Measurements from ENCODE around the gene NUB1. TPM values are rescaled to one million over a fixed set of nuclear protein-coding genes. Genes with fewer than 3 reads are reported as not detected.
A peak's percentile ranks its signal among the peaks of the same experiment; 100 is the strongest.

Gene NUB1
- total and polyA plus RNA-seq, 5 donors from 2014 or later: 51.0 to 65.2 (median 53.8) TPM

- no peak for ATAC-seq (ENCODE audit: low read depth in 2 of 2)
- H3K27ac ChIP-seq (ENCODE audit: insufficient read depth, low read length, poor library complexity, severe bottlenecking): no peak overlapping the region
- peak overlapping the region in 1 of 4 donors; percentile 30 for H3K4me3 Mint-ChIP-seq
Observed at GRCh38 chr7:151346470-151346769, 4.8 kb downstream of the NUB1 start.

GRCh38 chr7:151347200-151347599 is 5.6 kb downstream of the NUB1 start:
- H3K4me3 ChIP-seq (ENCODE audit: low read depth, low read length): no peak overlapping the region
- H3K27me3 ChIP-seq (ENCODE audit: control insufficient read depth, insufficient read depth, low read length): no peaks in the 10 kb centered on the region
- peaks cover 37% of the 10 kb centered on the region for H3K4me1 ChIP-seq (ENCODE audit: control insufficient read depth, insufficient read depth, low read length, poor library complexity, severe bottlenecking)
- DNase-seq: no peak
- ATAC-seq (ENCODE audit: low read depth in 2 of 2): no peak
- peaks cover 33% of the 10 kb centered on the region for H3K36me3 ChIP-seq (ENCODE audit: control insufficient read depth, insufficient read depth, low read length)
- H3K4me1 Mint-ChIP-seq: peaks cover 14 to 65% (median 29%) of the 10 kb centered on the region in 4 donors
- no peak overlapping the region for H3K27ac ChIP-seq (ENCODE audit: insufficient read depth, low read length, poor library complexity, severe bottlenecking)
- H3K9me3 ChIP-seq (ENCODE audit: control insufficient read depth in 2 of 2, low read length in 2 of 2): no peaks in the 10 kb centered on the region
- H3K9me3 Mint-ChIP-seq: no peaks in the 10 kb centered on the region
- H3K27ac Mint-ChIP-seq: peak overlapping the region in 1 of 3 donors; percentile 49
- H3K27me3 Mint-ChIP-seq: no peaks in the 10 kb centered on the region
- H3K4me3 Mint-ChIP-seq: peak overlapping the region in 1 of 4 donors; percentile 26
- H3K36me3 Mint-ChIP-seq: peaks cover 11% of the 10 kb centered on the region

More at GRCh38 chr7:151346470-151346769, 4.8 kb downstream of the NUB1 start:
- no peaks in the 10 kb centered on the region for H3K27me3 Mint-ChIP-seq
- Histone ChIP-seq H3K4me1 (ENCODE audit: control insufficient read depth, insufficient read depth, low read length, poor library complexity, severe bottlenecking) (peaks cover 29% of the 10 kb centered on the region), H3K36me3 (ENCODE audit: control insufficient read depth, insufficient read depth, low read length) (peaks cover 33% of the 10 kb centered on the region), H3K4me3 (ENCODE audit: low read depth, low read length) (no peak overlapping the region), H3K9me3 (ENCODE audit: control insufficient read depth in 2 of 2, low read length in 2 of 2) (no peaks in the 10 kb centered on the region), H3K27me3 (ENCODE audit: control insufficient read depth, insufficient read depth, low read length) (no peaks in the 10 kb centered on the region)
- peak overlapping the region in 1 of 3 donors; percentile 9 for H3K27ac Mint-ChIP-seq
- no peak for DNase-seq
- peaks cover 11 to 57% (median 23%) of the 10 kb centered on the region in 4 donors for H3K4me1 Mint-ChIP-seq
- no peaks in the 10 kb centered on the region for H3K9me3 Mint-ChIP-seq
- H3K36me3 Mint-ChIP-seq: peaks cover 7% of the 10 kb centered on the region

DNA sequence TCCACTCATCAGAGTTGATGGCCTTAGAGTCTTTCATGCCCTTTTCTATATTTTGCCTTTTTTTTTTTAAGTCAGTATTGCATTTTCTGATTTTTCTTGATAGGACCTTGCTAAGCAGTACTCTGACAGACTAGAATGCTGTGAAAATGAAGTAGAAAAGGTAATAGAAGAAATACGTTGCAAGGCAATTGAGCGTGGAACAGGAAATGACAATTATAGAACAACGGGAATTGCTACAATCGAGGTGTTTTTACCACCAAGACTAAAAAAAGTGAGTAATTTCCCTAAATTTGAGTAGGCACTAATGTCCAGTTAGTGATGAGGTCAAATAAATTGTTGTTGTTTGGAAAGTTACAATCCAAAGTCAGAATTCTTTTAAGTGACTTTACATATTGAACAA is 7.4 kb downstream of the NUB1 start:
- no peaks in the 10 kb centered on the region for H3K9me3 Mint-ChIP-seq
- peak overlapping the region; percentile 96 to 99 (median 97) for H3K27ac Mint-ChIP-seq
- Histone ChIP-seq H3K27me3 (ENCODE audit: control insufficient read depth, insufficient read depth, low read length) (no peaks in the 10 kb centered on the region), H3K36me3 (ENCODE audit: control insufficient read depth, insufficient read depth, low read length) (peaks cover 41% of the 10 kb centered on the region), H3K9me3 (ENCODE audit: control insufficient read depth in 2 of 2, low read length in 2 of 2) (no peaks in the 10 kb centered on the region), H3K4me1 (ENCODE audit: control insufficient read depth, insufficient read depth, low read length, poor library complexity, severe bottlenecking) (peaks cover 31% of the 10 kb centered on the region), H3K27ac (ENCODE audit: insufficient read depth, low read length, poor library complexity, severe bottlenecking) (peak overlapping the region; percentile 97), H3K4me3 (ENCODE audit: low read depth, low read length) (peak overlapping the region; percentile 83)
- DNase-seq (no peak), ATAC-seq (ENCODE audit: low read depth in 2 of 2) (no peak)
- peaks cover 14 to 65% (median 28%) of the 10 kb centered on the region in 4 donors for H3K4me1 Mint-ChIP-seq
- H3K27me3 Mint-ChIP-seq: no peaks in the 10 kb centered on the region
- H3K4me3 Mint-ChIP-seq: peak overlapping the region in 3 of 4 donors; percentile 84 to 91 (median 88)
- peaks cover 11% of the 10 kb centered on the region for H3K36me3 Mint-ChIP-seq

GRCh38 chr7:151349507-151349853 is 7.9 kb downstream of the NUB1 start:
- Histone ChIP-seq H3K27me3 (ENCODE audit: control insufficient read depth, insufficient read depth, low read length) (no peaks in the 10 kb centered on the region), H3K27ac (ENCODE audit: insufficient read depth, low read length, poor library complexity, severe bottlenecking) (peak overlapping the region; percentile 97), H3K4me3 (ENCODE audit: low read depth, low read length) (peak overlapping the region; percentile 83), H3K36me3 (ENCODE audit: control insufficient read depth, insufficient read depth, low read length) (peaks cover 43% of the 10 kb centered on the region), H3K9me3 (ENCODE audit: control insufficient read depth in 2 of 2, low read length in 2 of 2) (no peaks in the 10 kb centered on the region), H3K4me1 (ENCODE audit: control insufficient read depth, insufficient read depth, low read length, poor library complexity, severe bottlenecking) (peaks cover 31% of the 10 kb centered on the region)
- Mint-ChIP-seq H3K9me3 (no peaks in the 10 kb centered on the region), H3K27me3 (no peaks in the 10 kb centered on the region), H3K27ac (peak overlapping the region; percentile 96 to 99 (median 97)), H3K36me3 (peaks cover 11% of the 10 kb centered on the region), H3K4me1 (peaks cover 14 to 65% (median 29%) of the 10 kb centered on the region in 4 donors), H3K4me3 (peak overlapping the region; percentile 77 to 91 (median 86))
- DNase-seq (no peak), ATAC-seq (ENCODE audit: low read depth in 2 of 2) (peak; percentile 30 to 33)

DNA sequence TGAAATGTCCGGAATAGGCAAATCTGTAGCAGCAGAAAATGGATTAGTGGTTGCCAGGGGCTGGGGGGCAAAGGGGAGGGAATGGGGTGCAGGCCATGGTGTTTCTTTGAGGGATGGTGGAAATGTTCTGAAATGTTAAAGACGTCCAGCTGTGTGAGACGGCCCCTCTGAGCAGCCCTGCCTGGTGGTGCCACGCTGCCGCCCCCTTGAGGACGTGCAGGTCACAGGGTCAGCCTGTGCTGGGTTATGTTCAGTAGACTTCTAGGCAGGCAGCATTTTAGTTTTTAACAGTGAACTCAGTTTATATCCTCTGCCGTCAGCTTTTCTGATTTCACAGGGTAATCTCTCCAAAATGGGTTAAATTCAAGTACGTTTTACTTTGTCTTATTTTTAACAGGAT is 9.4 kb downstream of the NUB1 start:
- Histone ChIP-seq H3K4me3 (ENCODE audit: low read depth, low read length) (no peak overlapping the region), H3K27me3 (ENCODE audit: control insufficient read depth, insufficient read depth, low read length) (no peaks in the 10 kb centered on the region), H3K27ac (ENCODE audit: insufficient read depth, low read length, poor library complexity, severe bottlenecking) (peak overlapping the region; percentile 97), H3K36me3 (ENCODE audit: control insufficient read depth, insufficient read depth, low read length) (peaks cover 49% of the 10 kb centered on the region), H3K9me3 (ENCODE audit: control insufficient read depth in 2 of 2, low read length in 2 of 2) (no peaks in the 10 kb centered on the region), H3K4me1 (ENCODE audit: control insufficient read depth, insufficient read depth, low read length, poor library complexity, severe bottlenecking) (peaks cover 31% of the 10 kb centered on the region)
- ATAC-seq (ENCODE audit: low read depth in 2 of 2) (no peak), DNase-seq (peak in 2 of 3 donors; percentile 28 to 43)
- Mint-ChIP-seq H3K27me3 (no peaks in the 10 kb centered on the region), H3K9me3 (no peaks in the 10 kb centered on the region), H3K4me3 (peak overlapping the region; percentile 15 to 69 (median 36)), H3K36me3 (peaks cover 18% of the 10 kb centered on the region), H3K4me1 (peaks cover 10 to 61% (median 28%) of the 10 kb centered on the region in 4 donors), H3K27ac (peak overlapping the region; percentile 76 to 96 (median 92))

GRCh38 chr7:151351967-151352366 is 10.4 kb downstream of the NUB1 start:
- no peaks in the 10 kb centered on the region for H3K27me3 Mint-ChIP-seq
- H3K27ac Mint-ChIP-seq: peak overlapping the region; percentile 92 to 97 (median 96)
- ATAC-seq (ENCODE audit: low read depth in 2 of 2) (peak; percentile 21 to 41), DNase-seq (peak; percentile 41 to 77 (median 56))
- Histone ChIP-seq H3K4me1 (ENCODE audit: control insufficient read depth, insufficient read depth, low read length, poor library complexity, severe bottlenecking) (peaks cover 31% of the 10 kb centered on the region), H3K4me3 (ENCODE audit: low read depth, low read length) (peak overlapping the region; percentile 54), H3K27me3 (ENCODE audit: control insufficient read depth, insufficient read depth, low read length) (no peaks in the 10 kb centered on the region), H3K27ac (ENCODE audit: insufficient read depth, low read length, poor library complexity, severe bottlenecking) (peak overlapping the region; percentile 97), H3K36me3 (ENCODE audit: control insufficient read depth, insufficient read depth, low read length) (peaks cover 48% of the 10 kb centered on the region), H3K9me3 (ENCODE audit: control insufficient read depth in 2 of 2, low read length in 2 of 2) (no peaks in the 10 kb centered on the region)
- peaks cover 10 to 57% (median 27%) of the 10 kb centered on the region in 4 donors for H3K4me1 Mint-ChIP-seq
- H3K36me3 Mint-ChIP-seq: peaks cover 24% of the 10 kb centered on the region
- peak overlapping the region; percentile 34 to 79 (median 72) for H3K4me3 Mint-ChIP-seq
- no peaks in the 10 kb centered on the region for H3K9me3 Mint-ChIP-seq

DNA sequence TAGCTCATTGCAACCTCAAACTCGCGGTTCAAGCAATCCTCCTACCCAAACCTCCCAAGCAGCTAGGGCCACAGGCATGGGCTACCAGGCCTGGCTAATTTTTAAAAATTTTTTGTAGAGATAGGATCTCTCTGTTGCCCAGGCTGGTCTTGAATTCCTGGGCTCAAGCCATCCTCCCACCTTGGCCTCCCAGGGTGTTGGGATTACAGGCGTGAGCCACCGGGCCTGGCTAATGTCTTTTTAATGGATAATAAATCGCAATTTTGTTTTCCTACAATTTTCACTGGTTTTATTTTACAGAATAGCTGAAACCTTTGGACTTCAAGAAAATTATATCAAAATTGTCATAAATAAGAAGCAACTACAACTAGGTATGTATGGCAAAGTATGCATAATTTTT is 10.9 kb downstream of the NUB1 start:
- H3K4me1 Mint-ChIP-seq: peaks cover 10 to 55% (median 26%) of the 10 kb centered on the region in 4 donors
- peaks cover 47% of the 10 kb centered on the region for H3K36me3 ChIP-seq (ENCODE audit: control insufficient read depth, insufficient read depth, low read length)
- ATAC-seq (ENCODE audit: low read depth in 2 of 2): no peak

More for the DNA sequence above, 10.9 kb downstream of the NUB1 start:
- Mint-ChIP-seq H3K4me3 (peak overlapping the region in 1 of 4 donors; percentile 76), H3K27me3 (no peaks in the 10 kb centered on the region), H3K27ac (peak overlapping the region in 1 of 3 donors; percentile 96), H3K9me3 (no peaks in the 10 kb centered on the region), H3K36me3 (peaks cover 24% of the 10 kb centered on the region)
- Histone ChIP-seq H3K4me1 (ENCODE audit: control insufficient read depth, insufficient read depth, low read length, poor library complexity, severe bottlenecking) (peaks cover 31% of the 10 kb centered on the region), H3K27me3 (ENCODE audit: control insufficient read depth, insufficient read depth, low read length) (no peaks in the 10 kb centered on the region), H3K9me3 (ENCODE audit: control insufficient read depth in 2 of 2, low read length in 2 of 2) (no peaks in the 10 kb centered on the region), H3K4me3 (ENCODE audit: low read depth, low read length) (peak overlapping the region; percentile 54), H3K27ac (ENCODE audit: insufficient read depth, low read length, poor library complexity, severe bottlenecking) (peak overlapping the region; percentile 97)
- no peak for DNase-seq
